Hair follicle dermal papilla cell (primary cell): Measurements from ENCODE around the gene KCNIP1. TPM values are rescaled to one million over a fixed set of nuclear protein-coding genes. Genes with fewer than 3 reads are reported as not detected.

ENCODE experiments used
- total RNA-seq: library from RNA; depleted of rRNA; stranded (reverse); fragments of >200 nt; gene quantifications from 2 replicates; pipeline ENCODE4 v1.2.3, GENCODE V29; 2012

Gene KCNIP1
- total RNA-seq: 0.16 and 3.0 TPM in 2 replicates

DNA sequence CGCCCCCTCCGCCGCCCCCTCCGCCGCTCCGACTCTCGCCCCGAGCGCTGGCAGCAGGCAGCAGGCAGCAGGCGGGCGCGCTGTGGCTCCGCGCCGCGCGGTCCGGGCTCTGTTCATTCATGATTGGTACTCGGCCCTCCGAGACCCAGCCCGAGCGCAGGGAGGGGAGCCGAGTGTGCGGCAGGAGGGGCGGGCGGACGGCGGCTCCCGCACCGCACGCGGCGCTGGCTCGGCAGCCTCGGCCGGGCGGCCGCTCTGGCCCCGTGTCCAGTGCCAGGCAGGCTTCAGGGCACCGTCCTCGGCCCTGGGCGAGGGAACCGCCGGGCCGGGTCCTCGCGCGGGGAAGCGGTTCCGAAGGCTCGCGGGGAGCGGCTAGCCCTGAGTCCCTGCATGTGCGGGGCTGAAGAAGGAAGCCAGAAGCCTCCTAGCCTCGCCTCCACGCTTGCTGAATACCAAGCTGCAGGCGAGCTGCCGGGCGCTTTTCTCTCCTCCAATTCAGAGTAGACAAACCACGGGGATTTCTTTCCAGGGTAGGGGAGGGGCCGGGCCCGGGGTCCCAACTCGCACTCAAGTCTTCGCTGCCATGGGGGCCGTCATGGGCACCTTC is at the start of gene KCNIP1:
KCNIP1 (plus strand) TSS at position 31 of the 607 bp plus-strand sequence.

DNA sequence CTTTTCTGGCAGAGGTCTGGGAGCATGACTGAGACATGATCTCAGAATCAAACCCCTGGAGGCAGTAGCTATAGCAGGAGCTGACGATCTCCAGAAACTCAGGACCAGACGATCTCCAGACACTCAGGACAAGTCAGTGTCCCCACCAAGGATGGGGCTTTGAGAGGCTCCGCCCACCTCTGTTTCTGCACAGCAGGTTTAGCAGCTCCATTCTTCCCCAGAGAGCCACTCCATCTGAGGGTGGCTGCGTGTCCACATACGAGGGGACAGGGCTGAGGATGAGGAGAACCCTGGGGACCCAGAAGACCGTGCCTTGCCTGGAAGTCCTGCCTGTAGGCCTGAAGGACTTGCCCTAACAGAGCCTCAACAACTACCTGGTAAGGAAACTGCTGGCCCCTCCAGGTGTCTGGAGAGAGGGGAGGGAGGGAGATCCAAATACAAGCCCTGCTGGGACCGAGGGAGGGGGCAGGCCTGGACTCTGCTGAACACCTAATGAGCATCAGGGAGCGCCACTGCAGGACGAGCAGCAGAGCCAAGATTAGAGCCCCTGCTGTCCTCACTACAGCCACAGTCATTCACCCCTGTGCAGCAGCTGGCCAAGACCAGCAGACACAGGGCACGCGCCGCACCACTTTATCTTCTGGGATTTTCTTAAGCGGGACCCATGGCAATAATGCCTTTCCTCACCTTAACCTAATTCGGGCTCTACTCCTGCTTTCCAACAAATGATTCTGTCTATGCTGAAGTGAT is 279.9 kb downstream of the KCNIP1 start, which contains the start of gene GABRP:
GABRP (plus strand) TSS at position 228 of the 750 bp plus-strand sequence. CDS start 4,891 bp downstream, outside the sequence.

Other genes with a start within 250 kb of the KCNIP1 start
- gene LCP2, start 206.2 kb upstream of the KCNIP1 start, total RNA-seq: not detected in 2 replicates
- gene KCNMB1, start 114.7 kb upstream of the KCNIP1 start, total RNA-seq: under 0.01 and 0.12 TPM in 2 replicates